DND-41 (cell line): ENCODE results near the gene EIPR1.

ENCODE experiments used
- ATAC-seq: fragments of 200-7000 bp; cut with Tn5 transposase; 3 replicates; pipeline ENCODE4 v1.9.1; 2021; ENCODE audit warnings: low read depth; ENCODE audit not compliant: insufficient read depth
- DNase-seq: peaks from one replicate; pipeline ENCODE4 v3.0.0-alpha.2; 2020
- H2AFZ ChIP-seq: 2 replicates; pipeline ENCODE4 v1.6.0; 2012; ENCODE audit warnings: low read depth, low read length
- H3K27ac ChIP-seq: 2 replicates; pipeline ENCODE4 v1.5.1; 2012; ENCODE audit warnings: low read length, inconsistent platforms
- H3K27me3 ChIP-seq: fragments of 200-600 bp; sonication (generic); 2 replicates; pipeline ENCODE4 v1.6.0; 2012; ENCODE audit warnings: low read length, mild to moderate bottlenecking, inconsistent platforms; ENCODE audit not compliant: insufficient read depth, poor library complexity
- H3K36me3 ChIP-seq: 2 replicates; pipeline ENCODE4 v1.5.1; 2012; ENCODE audit warnings: low read length, inconsistent platforms; ENCODE audit not compliant: insufficient read depth
- H3K4me1 ChIP-seq: 2 replicates; pipeline ENCODE4 v1.5.1; 2012; ENCODE audit warnings: mild to moderate bottlenecking, low read length; ENCODE audit not compliant: insufficient read depth
- H3K4me2 ChIP-seq: 2 replicates; pipeline ENCODE4 v1.6.0; 2012; ENCODE audit warnings: mild to moderate bottlenecking, moderate library complexity, low read length, inconsistent platforms; ENCODE audit not compliant: insufficient read depth
- H3K4me3 ChIP-seq, 2 experiments: fragments of 200-600 bp in 1 of 2; shearing (Covaris generic) in 1 of 2; 2 replicates each; pipeline ENCODE4 v1.5.1; 2012 to 2016; ENCODE audit warnings: inconsistent platforms in 2 of 2, low read length in 2 of 2, mild to moderate bottlenecking in 2 of 2, low read depth in 1 of 2, moderate library complexity in 1 of 2
- H3K79me2 ChIP-seq: 2 replicates; pipeline ENCODE4 v1.6.0; 2012; ENCODE audit warnings: low read length, inconsistent platforms; ENCODE audit not compliant: insufficient read depth
- H3K9ac ChIP-seq: 2 replicates; pipeline ENCODE4 v1.6.0; 2012; ENCODE audit warnings: low read depth, mild to moderate bottlenecking, inconsistent platforms, low read length, moderate library complexity
- H3K9me3 ChIP-seq: 2 replicates; pipeline ENCODE4 v1.5.1; 2012; ENCODE audit warnings: low read length, moderate library complexity, mild to moderate bottlenecking, inconsistent platforms; ENCODE audit not compliant: insufficient read depth, severe bottlenecking
- H4K20me1 ChIP-seq: 2 replicates; pipeline ENCODE4 v1.6.0; 2012; ENCODE audit warnings: low read length; ENCODE audit not compliant: insufficient read depth
- CTCF ChIP-seq: IDR thresholded peaks from 2 replicates; pipeline ENCODE4 v1.5.1; 2012; ENCODE audit warnings: borderline replicate concordance, low read length, moderate library complexity, mild to moderate bottlenecking; ENCODE audit not compliant: poor library complexity, severe bottlenecking; ENCODE audit errors: extremely low read depth
- EZH2 ChIP-seq: IDR thresholded peaks from 3 replicates; pipeline ENCODE4 v1.6.1; 2012; ENCODE audit warnings: borderline replicate concordance, low read depth, mild to moderate bottlenecking, moderate library complexity, low read length, inconsistent platforms; ENCODE audit not compliant: severe bottlenecking

Gene EIPR1

GRCh38 chr2:3418766-3419404, 41.3 kb upstream of the EIPR1 start:
- peaks cover 24% of the 10 kb centered on the region for H4K20me1 ChIP-seq
- ATAC-seq (no peak), DNase-seq (no peak)
- no peak overlapping the region for H2AFZ ChIP-seq
- no peak overlapping the region for H3K4me3 ChIP-seq
- TF ChIP-seq EZH2 = no peak
- no peak for TF ChIP-seq CTCF
- H3K79me2 ChIP-seq = no peaks in the 10 kb centered on the region
- no peak overlapping the region for H3K4me2 ChIP-seq
- no peak overlapping the region for H3K27ac ChIP-seq
- H3K36me3 ChIP-seq = peaks cover 70% of the 10 kb centered on the region
- no peak overlapping the region for H3K9ac ChIP-seq
- no peaks in the 10 kb centered on the region for H3K27me3 ChIP-seq
- H3K4me1 ChIP-seq = no peaks in the 10 kb centered on the region
- H3K9me3 ChIP-seq = no peaks in the 10 kb centered on the region

GRCh38 chr2:3414133-3414860, 36.7 kb upstream of the EIPR1 start:
- H2AFZ ChIP-seq = no peak overlapping the region
- no peaks in the 10 kb centered on the region for H3K79me2 ChIP-seq
- DNase-seq (no peak), ATAC-seq (no peak)
- no peak overlapping the region for H3K4me3 ChIP-seq
- peaks cover 41% of the 10 kb centered on the region for H3K36me3 ChIP-seq
- H3K4me1 ChIP-seq = no peaks in the 10 kb centered on the region
- no peak overlapping the region for H3K4me2 ChIP-seq
- H3K9me3 ChIP-seq = no peaks in the 10 kb centered on the region
- H4K20me1 ChIP-seq = peaks cover 12% of the 10 kb centered on the region
- TF ChIP-seq EZH2 = no peak
- TF ChIP-seq CTCF = no peak
- no peaks in the 10 kb centered on the region for H3K27me3 ChIP-seq
- H3K9ac ChIP-seq = no peak overlapping the region
- no peak overlapping the region for H3K27ac ChIP-seq

GRCh38 chr2:3413697-3414096, 36.1 kb upstream of the EIPR1 start:
- Histone ChIP-seq H3K79me2 (no peaks in the 10 kb centered on the region), H3K9ac (no peak overlapping the region), H3K4me2 (no peak overlapping the region), H4K20me1 (peaks cover 8% of the 10 kb centered on the region), H3K4me3 (no peak overlapping the region), H3K9me3 (no peaks in the 10 kb centered on the region), H3K27ac (no peak overlapping the region), H2AFZ (no peak overlapping the region), H3K27me3 (no peaks in the 10 kb centered on the region), H3K36me3 (peaks cover 42% of the 10 kb centered on the region), H3K4me1 (no peaks in the 10 kb centered on the region)
- no peak for TF ChIP-seq CTCF
- TF ChIP-seq EZH2 = no peak
- DNase-seq = no peak
- no peak for ATAC-seq

GRCh38 chr2:3411103-3411502, 33.5 kb upstream of the EIPR1 start:
- TF ChIP-seq CTCF (no peak), EZH2 (no peak)
- Histone ChIP-seq H3K27ac (no peak overlapping the region), H3K79me2 (no peaks in the 10 kb centered on the region), H3K9ac (no peak overlapping the region), H3K4me2 (no peak overlapping the region), H2AFZ (no peak overlapping the region), H3K4me1 (no peaks in the 10 kb centered on the region), H4K20me1 (no peaks in the 10 kb centered on the region), H3K36me3 (peaks cover 28% of the 10 kb centered on the region), H3K9me3 (no peaks in the 10 kb centered on the region), H3K27me3 (no peaks in the 10 kb centered on the region), H3K4me3 (no peak overlapping the region)
- ATAC-seq = no peak
- DNase-seq = no peak
